Stomach (tissue), 4 donors: Measurements from ENCODE around the gene U2AF1L4.

Source experiments
- CTCF ChIP-seq, 7 experiments: fragments of 450-650 bp in 4 of 7; fragments of 200-600 bp in 3 of 7; sonication (generic) in 3 of 7; IDR thresholded peaks; one replicate each; pipeline ENCODE4 v1.5.1; 2016 to 2019; ENCODE audit warnings: antibody characterized with exemption in 7 of 7, control low read depth in 2 of 7, mild to moderate bottlenecking in 1 of 7
- EP300 ChIP-seq: sonication (generic); formaldehyde crosslinking; IDR thresholded peaks from one replicate; pipeline ENCODE4 v1.6.1; 2017; ENCODE audit warnings: antibody characterized with exemption
- POLR2A ChIP-seq, 4 donors: fragments of 450-650 bp; IDR thresholded peaks; one replicate each; pipeline ENCODE4 v1.6.1; 2016; ENCODE audit warnings: antibody characterized with exemption in 4 of 4, control low read depth in 2 of 4, mild to moderate bottlenecking in 1 of 4, moderate library complexity in 1 of 4
- POLR2AphosphoS5 ChIP-seq, 3 donors: sonication (generic); formaldehyde crosslinking; IDR thresholded peaks; one replicate each; pipeline ENCODE4 v1.6.1; 2016; ENCODE audit warnings: antibody characterized with exemption in 3 of 3

GRCh38 chr19:35731779-35732405 lies 13.3 kb downstream of the U2AF1L4 start:
- TF ChIP-seq CTCF (IDR thresholded peaks at IDR 0.05) (no peak), EP300 (no peak), POLR2A (IDR thresholded peaks at IDR 0.05) (no peak), POLR2AphosphoS5 (IDR thresholded peaks at IDR 0.05) (no peak)
